ENCODE measurements around the gene VGLL1.

GRCh38 chrX:136528645-136529315 lies 3.2 kb upstream of the VGLL1 start:
- TF ChIP-seq POLR2AphosphoS5 (IDR thresholded peaks at IDR 0.05; ENCODE audit: insufficient read depth in 1 of 2, low read depth in 1 of 2) (no peak), POLR2A (IDR thresholded peaks at IDR 0.05) (no peak)
